Measurements from ENCODE around the gene GALR2.

GALR2 gene

DNA sequence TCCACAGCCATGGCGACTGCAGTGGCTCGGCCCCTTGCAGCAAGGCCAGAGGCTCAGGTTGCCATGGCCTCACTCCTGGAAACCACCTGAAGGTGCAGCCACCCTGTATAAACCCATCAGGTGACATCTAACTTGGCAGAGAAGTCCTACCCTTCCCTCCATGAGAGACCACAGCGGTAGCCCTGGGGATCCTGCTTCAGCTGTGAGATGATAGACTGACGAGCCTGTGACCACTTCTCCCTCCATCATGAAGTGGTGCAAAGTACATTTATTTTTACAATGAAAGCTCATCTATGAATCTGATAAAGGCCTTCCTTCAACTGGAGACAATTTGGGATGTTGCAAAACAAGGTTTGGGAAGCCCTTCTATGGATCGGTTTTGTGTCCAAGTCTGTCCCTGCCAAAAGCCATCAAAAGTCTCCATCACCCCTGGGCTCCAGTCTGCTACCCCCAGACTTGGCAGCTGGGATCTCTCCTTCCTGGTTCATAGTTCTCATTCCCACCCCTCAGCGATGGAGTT is 6.2 kb downstream of the GALR2 start:
- DNase-seq = no peak

DNA sequence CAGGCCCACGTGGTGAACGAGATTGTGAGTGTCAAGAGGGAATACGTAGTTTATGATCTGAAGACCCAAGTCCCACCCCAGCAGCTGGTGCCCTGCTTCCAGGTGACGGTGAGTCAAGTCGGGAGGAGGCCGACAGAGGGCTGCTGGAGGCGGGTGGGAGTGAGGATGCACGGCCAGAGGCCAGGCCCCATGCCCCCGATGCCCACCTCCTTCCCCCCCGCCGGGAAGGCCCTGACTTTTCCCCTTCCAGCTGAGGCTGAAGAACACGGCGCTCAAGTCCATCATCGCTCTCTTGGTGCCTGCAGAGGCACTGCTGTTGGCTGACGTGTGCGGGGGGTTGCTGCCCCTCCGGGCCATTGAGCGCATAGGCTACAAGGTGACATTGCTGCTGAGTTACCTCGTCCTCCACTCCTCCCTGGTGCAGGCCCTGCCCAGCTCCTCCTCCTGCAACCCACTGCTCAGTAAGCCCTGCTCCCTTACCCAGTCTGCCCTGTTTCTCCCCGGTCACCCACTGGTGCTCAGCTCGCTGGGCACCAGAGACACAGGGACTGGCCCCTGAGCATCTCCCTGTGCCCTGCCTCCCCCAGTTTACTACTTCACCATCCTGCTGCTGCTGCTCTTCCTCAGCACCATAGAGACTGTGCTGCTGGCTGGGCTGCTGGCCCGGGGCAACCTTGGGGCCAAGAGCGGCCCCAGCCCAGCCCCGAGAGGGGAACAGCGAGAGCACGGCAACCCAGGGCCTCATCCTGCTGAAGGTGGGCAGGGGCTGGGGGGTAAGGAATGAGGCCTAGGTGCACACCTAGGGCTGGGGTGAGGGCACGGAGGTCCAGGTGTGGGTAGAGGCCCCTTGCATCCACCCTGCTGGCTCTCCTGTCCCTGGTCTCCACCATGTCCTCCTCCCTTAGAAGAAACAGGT is 7.0 kb downstream of the GALR2 start:
- no peak for DNase-seq

DNA sequence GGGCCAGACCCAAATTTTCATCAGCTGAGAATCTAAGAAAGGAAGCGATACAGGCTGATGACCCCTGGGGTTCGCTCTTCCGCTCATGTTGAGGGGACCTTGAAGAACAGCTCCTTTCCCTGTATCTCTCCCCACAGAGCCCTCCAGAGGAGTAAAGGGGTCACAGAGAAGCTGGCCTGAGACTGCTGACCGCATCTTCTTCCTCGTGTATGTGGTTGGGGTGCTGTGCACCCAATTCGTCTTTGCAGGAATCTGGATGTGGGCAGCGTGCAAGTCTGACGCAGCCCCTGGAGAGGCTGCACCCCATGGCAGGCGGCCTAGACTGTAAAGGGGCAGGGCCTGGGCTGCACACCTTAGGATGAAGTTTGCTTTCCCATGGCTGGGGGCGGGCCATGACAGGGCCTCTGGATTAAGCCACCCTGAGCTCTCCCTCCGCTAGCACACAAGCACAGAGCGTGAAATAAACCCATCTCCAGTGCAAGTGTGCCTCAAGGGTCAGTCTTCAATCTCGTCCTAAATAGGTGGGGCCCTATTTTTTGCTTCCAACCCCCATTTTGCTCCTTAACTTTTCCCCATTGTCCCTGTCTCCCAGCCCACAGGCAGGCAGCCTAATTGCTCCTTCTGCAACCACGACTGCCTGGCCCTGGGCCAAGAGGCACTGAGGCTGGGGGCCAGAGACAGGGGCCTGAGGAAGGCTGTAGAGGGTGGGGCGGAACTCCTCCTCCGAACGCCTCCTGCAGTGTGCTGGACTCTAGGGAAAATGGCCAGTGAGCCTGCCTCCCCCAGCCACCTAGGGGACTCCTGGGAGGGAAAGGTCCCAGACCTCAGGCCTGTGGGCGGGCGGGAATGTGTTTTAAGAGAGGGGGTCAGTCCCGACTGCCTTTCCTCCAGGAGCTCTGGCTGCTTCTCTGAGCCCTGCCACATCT is 8.0 kb downstream of the GALR2 start:
- no peak for DNase-seq

DNA sequence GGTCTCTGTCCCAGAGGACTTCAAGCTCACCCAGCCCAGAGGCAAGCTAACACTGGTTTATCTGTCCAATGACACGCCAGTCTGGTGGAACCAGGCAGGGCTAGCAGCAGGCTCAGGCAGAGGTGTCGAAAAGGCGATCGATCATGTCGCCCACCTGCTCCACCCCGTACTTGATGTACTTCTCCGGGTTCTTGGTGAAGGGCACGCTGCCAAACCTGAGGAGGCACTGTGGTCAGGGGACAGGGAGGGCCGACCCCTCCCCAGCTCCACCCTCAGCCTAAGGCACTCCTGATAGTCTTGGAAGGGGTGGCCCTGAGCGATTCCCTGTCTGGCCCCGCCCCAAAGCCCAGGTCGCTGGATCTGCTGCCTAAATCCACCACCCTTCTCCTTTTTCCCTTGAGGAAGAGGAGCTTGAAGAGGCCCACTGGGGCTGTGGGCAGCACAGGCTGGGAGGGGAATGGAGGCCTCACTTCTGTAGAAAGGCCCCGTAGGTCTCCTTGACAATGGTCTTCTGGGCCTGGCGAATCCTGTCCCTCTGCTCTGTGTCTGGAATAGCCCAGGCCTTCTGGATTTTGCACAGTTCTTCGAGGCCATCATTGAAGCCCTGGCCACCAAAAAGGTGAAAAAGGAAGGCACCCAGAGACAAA is 9.1 kb downstream of the GALR2 start:
- DNase-seq = no peak

DNA sequence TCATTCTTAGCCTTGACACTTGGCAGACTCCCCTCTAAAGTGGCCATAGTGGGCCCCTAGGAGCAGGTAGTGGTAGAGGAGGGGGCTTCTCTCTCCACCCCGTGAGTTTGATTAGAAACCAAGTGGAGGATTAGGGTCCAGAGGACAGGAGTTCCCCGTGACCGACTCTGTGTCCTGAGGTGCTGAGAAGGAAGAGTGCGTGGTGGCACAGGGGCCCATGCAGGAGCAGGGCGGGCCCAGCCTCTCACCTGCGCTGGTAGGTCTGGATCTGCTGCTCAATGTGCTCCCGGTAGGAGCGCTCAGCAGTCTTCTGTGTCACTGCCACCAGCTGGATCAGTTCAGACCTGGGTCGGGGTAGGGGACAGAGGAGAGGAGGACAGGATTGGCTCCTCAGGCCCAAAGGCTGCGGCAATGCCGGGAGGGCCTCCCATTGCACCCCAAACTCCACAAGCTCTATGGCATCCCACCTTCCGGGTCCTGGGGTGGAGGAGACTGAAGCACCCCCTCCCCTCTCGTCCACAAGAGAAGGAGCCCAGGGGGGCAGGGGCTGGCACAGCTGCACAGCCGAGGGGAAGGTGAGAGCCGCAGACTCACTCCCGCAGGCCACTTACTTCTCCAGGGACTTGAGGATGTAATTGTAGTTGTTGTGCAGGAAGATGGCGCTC is 10.6 kb downstream of the GALR2 start:
- no peak for DNase-seq

DNA sequence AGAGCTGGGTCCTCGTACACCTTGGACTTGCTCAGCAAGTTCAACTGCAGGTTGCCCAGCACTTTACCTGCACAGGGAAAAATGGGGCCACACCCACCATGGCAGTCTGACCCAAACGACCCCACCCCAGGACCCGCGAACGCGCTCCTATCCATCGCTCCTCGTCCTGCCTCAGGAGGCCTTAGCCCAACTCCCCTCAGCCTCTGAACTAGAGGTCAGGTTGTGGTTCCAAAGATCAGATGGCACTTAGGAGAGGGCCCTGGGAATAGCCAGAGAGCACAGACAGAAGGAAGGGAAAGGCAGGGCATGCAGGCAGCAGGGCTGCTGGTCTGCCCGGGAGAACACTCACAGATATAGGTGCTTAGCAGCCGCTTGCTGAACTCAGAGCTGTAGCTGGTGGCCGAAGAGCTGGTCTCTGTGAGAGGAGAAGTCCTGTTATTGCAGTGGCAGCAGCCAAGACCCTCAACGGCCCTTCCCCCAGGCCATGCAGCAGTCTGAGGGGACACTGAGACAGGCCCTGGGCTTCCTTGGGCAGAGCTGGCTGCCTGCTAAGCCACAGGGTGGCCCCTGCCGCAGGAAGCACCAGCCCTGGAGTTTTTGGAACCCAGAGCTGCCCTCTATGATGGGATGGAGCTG is 11.3 kb downstream of the GALR2 start:
- no peak for DNase-seq

DNA sequence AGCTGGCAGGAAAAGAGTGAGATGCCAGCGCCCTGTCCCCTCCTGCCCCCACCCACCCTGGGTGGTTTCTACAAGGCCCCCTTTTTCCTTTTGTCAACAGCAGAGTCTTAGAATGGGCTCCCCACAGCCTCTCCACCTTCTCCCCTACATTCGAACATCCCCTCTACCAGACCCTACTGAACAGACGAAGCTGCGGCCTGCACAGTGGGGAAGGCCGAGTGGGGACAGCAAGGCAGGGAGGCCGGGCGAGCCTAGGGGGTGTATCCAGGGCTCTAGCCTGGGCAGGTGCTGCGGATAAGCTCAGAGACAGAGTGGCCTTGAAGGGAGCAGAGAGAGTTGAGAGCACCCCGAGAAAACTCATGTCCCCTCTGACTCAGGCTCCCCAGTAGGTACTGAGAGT is 11.8 kb downstream of the GALR2 start:
- DNase-seq = no peak

DNA sequence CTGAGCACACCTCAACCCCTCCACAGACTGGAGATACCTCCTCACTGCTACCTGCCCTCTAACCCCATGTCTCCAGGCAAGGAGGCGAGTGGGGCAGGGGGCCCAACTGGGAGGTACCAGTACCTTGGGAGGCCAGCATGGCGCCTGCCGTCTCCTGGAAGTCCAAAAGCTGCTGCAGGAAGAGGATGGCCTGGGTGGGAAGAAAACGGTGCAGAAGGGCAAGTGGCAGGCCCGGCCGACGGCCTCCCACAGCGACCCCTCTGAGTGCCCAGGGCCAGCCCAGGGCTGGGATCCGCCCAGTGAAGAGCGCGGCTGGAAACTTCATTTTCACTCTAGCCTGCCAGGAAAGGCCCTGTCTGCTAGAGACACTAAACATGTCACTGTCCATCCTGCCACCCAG is 12.9 kb downstream of the GALR2 start:
- DNase-seq = no peak

DNA sequence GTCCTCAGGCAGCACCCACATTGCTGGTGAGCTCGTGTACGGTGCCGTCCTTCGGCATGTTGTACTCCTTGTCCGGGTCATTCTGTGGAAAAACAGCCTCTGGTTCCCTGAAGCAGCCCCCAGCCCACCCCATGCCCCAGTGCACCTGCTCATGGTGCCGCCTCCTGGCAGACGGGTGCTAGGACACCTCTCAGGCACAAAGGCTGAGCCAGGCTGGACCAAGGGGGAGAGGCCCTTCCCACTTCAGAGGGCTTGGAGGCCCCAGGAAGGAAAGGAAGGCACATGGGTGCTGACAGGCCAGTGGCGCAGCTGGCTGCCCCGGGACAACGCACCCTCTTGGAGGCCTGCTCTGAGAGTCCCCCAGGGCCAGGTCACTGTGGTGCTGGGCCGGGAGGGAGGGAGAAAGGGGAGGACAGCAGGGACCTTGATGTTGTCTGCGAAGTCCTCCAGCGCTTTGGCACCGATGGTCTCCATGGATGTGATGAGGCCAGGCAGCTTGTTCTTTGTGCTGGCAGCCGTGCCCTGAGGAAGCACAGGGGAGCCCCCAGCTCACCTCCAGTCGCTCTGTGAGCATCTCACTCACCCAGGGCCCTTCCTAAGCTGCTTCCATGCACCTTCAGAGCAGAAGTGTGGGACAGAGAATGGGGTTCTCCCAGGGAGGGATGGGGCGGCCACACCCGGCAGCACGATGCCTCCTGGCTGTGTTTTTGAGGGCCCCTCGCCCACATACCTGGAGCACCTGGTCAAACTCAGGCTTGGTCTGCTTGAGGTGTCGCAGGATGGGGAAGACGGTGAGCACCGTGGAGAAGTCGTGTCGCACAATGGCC is 13.7 kb downstream of the GALR2 start:
- no peak for DNase-seq

DNA sequence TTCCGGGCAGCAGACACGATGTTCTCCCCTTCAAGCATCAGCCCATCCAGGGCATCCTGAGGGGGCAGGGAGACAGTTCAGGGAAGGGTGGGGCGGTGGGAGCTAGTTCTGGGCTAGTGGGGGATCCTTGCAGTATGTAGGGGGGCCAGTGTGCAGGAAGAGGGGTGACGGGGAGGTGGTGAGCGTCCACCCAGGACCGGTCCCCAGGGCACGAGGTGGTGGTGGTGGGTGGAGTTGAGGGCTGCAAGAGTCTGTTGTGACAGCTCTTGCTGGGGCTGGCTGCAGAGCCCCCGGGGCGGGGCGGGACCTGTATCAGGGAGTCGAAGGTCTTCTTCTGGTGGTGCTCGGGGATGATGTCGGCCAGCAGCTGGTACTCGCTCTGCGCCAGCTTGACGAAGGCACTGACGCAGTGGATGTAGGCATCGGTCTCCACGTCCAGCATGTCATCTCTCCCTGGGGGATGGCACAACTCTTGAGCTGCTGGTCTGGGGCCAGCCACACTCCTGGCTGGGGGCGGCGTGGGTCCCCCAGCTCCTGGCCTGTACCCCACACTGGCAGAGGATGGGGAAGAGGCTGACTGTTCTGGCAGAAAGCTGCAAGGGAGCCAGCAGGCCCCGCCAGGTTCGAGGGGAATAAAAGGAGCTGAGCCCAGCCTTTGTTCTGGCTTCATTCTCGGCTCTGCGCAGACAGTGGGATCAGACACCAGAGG is 14.4 kb downstream of the GALR2 start:
- no peak for DNase-seq

DNA sequence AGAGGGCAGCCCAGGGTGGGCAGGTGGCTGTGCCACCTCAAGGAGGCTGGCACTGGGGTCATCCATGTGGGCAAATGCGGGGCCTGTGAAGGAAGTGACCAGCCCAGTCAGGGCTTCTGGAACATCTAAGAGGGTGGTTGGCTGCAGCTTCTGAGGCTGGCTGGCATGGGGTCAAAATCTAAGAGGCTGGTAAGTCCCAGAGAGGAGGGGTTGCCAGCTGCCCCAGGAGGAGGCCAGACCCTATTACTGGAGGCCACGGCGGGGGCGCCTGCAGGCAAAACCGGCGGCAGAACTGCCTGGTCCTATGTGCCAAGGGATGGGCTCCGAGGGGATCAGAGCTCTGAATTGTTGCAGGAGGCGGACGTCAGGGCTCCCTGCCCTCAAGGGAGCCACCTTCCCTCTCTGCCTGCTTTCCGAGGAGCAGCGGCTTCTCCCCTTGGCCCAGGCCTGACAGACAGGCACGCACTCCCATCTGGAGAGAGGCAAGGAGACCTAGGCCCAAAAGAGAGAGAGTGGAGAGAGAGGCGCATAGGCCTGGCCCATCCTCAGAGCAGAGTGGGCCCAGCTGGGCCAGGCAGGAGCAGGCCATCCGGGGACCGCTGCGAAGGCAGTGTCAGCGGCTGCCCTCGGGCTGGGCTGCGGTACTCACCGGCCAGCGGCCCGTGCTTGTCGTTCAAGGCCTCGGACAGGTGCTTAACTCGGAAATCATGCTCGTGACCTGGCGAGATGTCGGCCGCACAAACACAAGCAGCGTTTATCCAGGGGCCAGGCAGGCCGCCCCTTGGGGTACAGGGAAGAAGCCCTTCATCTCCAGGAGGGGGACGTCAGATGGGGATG is 15.3 kb downstream of the GALR2 start:
- DNase-seq = no peak

DNA sequence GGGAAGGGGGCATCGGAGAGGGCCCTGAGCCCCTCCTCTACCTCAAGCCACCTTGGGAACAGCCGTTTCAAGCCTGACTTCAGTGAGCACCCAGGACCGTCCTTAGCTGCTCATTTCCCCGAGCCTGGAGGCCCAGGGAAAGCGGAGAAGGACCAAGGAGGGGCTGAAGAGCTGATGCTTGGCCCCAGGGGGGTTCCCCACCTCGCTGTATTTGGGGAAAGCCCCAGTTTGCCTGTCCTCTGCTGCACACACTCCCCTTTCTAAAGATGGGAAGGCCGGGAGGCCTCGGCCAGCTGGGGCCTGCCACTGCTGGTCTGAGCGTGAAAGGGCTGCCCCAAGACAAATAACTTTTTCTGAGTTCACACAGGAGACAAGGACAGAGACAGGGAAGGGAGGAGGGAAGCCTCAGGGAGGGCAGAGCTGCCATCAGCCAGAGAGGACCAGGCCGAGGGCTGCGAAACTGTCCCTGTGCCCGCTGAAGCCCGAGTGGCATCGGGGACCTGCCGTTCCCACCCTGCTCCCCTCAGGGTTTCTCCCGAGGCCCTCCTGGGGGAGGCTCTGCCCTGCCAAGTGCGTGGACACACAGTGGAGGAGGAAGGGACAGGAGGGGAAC is 16.0 kb downstream of the GALR2 start:
- DNase-seq = no peak

DNA sequence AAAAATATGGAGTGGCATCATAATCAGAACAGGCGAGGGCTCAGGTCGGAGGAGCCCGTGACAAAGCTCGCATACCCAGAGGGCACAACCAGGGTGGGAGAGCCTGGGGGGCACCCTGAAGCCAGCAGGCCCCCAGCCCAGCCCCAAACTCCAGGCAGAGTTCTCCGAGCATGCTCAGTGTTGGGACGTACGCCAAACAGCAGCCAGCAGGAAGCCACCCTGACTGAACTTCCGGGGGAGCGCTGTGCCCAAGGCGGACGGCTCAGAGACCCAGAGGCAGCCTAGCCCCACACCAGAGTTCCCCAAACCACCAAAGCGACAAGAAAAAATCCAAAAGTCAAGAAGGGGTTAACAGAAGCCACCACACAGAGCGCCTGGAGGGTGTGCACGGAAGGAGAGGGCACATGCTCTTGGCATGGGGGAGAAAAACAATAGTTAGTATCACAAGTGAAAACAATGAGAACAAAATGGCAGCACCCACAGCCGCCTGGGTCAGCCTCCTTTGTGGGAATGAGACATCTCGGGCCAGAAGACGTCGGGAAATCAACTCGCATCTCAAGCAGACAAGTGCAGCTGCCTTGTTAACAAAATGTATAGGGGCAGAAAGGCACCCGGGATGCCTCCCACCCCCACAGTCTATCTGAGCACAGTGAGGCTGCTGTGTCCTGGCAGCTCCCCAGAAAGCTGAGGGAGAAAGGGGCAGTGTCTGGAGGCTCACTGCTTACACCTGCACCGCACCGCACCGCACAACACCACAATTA is 17.1 kb downstream of the GALR2 start:
- DNase-seq = no peak

DNA sequence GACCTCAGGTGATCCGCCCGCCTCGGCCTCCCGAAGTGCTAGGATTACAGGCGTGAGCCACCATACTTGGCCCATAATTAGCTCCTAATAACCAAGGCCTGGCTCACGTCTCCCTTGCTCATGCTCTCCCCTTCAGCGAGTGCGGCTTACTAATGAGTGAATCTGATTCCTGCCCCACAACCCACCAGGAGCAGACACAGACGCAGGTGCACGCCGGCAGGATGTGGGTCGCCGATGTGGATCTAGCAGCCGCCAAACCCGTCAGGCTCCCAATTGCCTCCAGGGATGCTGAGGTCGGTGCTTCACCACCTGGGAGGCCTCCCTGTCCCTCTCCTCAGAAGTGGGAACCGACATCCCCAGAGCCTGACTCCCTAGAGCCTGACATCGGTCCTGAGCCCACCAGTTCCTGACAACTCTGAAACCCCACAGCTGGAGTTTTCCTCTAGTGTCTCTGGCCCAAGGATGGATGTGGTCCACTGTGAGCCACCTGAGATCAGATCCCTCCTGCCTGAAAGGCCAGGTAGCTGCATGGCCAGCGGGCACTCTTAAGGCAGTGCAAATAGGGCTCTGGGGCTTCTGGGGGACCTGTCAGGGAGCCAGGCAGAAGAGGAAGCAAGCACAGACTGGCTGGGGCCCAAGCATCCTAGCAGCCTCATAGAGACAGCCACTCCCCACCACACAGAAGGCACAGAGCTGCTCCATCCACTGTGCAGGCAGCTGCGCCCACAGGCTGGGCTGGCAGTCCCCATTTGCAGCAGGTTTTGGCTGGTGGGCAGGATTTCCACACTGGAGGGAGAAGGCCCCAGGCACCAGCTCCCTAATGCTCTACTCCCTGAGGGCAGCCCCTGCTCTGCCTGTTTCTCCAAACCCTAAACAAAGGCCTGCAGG is 18.2 kb downstream of the GALR2 start:
- DNase-seq = no peak

DNA sequence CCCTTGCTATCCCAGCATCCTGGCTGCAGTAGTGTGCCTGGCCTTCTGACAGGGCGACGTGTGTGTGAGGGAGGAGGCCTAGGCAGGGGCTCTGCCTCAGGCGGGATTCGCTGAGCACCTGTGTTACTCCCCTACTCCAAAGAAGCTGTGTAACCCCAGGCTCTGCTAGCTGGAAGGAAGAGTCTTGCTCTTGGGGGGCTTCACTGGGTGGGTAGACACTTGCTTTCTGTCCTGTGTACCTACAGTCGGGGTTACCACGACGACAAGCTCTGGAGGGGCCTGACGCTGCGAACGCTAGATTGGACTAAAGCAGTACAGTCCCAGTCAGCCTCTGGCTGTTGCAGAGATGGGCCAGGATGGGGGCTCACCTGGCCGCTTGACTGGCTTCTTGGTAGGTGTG is 19.5 kb downstream of the GALR2 start:
- no peak for DNase-seq

DNA sequence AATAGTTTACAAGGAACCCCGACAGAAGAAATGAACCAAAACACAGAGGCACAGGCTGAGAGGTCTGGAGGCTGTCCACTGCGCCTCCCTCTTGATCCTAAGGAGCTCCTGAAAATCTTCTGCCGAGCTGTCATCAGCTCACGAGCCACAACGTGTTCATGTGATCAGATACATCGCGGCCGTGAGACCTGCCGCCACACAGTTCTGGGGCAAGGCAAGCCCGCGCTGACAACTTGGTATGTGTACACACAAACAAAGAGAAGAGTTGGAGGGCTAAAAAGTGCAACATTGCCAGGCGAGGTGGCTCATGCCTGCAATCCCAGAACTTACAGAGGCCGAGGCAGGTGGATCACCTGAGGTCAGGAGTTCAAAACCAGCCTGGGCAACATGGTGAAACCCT is 21.4 kb downstream of the GALR2 start:
- no peak for DNase-seq

DNA sequence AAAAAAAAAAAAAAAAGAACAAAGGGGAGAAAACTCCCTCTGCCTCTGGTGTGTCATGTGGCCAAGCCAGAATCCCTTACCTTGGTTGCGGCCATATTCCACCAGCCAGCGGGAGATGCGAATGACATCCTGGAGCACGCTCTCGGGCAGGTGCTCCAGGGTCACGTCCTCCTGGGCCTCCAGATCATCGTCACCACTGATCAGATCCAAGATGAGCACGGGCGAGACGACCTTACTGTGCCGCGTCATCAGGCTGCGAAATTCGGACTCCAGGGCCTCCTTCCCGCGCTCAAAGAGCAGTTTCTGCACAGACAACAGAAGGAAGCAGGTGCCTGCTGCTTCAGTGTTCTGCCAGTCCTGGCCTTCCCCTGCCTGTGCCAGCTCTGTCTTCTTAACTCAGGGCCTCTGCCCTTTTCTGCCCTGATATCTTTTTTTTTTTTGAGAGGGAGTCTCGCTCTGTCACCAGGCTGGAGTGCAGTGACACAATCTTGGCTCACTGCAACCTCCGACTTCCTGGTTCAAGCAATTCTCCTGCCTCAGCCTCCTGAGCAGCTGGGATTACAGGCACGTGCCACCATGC is 23.2 kb downstream of the GALR2 start:
- no peak for DNase-seq

Measured in NCI-H2227 treated with DMSO at 0.1 percent for 48 hours (cell line).